Hepatic stellate cell (primary cell): ENCODE results near the gene STOM.
"Not testable (repeated sequence)": the region's sequence is repeated elsewhere in the genome, so short reads cannot be mapped to it uniquely, and the experiment has no call there.

ENCODE experiments used
- DNase-seq: peaks from one replicate; pipeline ENCODE4 v3.0.0; 2011; ENCODE audit warnings: low spot score

Gene STOM

GRCh38 chr9:121369595-121370265, at the start of gene STOM:
Gene STOM, minus strand, starts transcription at chr9:121370250. Its CDS starts 63 bp downstream, at chr9:121370187.
- peak; percentile 74 for DNase-seq

- DNase-seq = no peak
Observed at GRCh38 chr9:121411993-121412392, 41.9 kb upstream of the STOM start.

GRCh38 chr9:121405899-121406298, 35.8 kb upstream of the STOM start:
- DNase-seq = no peak

GRCh38 chr9:121404906-121405305, 34.9 kb upstream of the STOM start:
- no peak for DNase-seq

- peak; percentile 14 for DNase-seq
Observed at GRCh38 chr9:121399883-121400607, 30.0 kb upstream of the STOM start.

- DNase-seq = no peak
Observed at GRCh38 chr9:121399126-121399882, 29.3 kb upstream of the STOM start.

GRCh38 chr9:121398374-121398773, 28.3 kb upstream of the STOM start:
- peak; percentile 54 for DNase-seq

- not testable (repeated sequence) for DNase-seq
Observed at GRCh38 chr9:121397277-121397676, 27.2 kb upstream of the STOM start.

GRCh38 chr9:121395558-121395957, 25.5 kb upstream of the STOM start:
- no peak for DNase-seq

- DNase-seq = no peak
Observed at GRCh38 chr9:121394292-121394691, 24.2 kb upstream of the STOM start.

GRCh38 chr9:121393318-121393717, 23.3 kb upstream of the STOM start:
- no peak for DNase-seq

- no peak for DNase-seq
Observed at GRCh38 chr9:121390372-121390771, 20.3 kb upstream of the STOM start.

GRCh38 chr9:121388140-121388905, 18.3 kb upstream of the STOM start:
- no peak for DNase-seq

- DNase-seq = no peak
Observed at GRCh38 chr9:121386442-121387175, 16.6 kb upstream of the STOM start.

- no peak for DNase-seq
Observed at GRCh38 chr9:121383715-121384114, 13.7 kb upstream of the STOM start.

GRCh38 chr9:121380846-121381245, 10.8 kb upstream of the STOM start:
- no peak for DNase-seq

- DNase-seq = no peak
Observed at GRCh38 chr9:121376214-121376830, 6.3 kb upstream of the STOM start.

GRCh38 chr9:121373011-121373729, 3.1 kb upstream of the STOM start:
- DNase-seq = no peak

GRCh38 chr9:121372239-121373010, 2.4 kb upstream of the STOM start:
- DNase-seq = no peak
